Thyroid gland (tissue), 4 donors: ENCODE results near the gene OTOP3. TPM values are rescaled to one million over a fixed set of nuclear protein-coding genes. Genes with fewer than 3 reads are reported as not detected.
A peak's percentile ranks its signal among the peaks of the same experiment; 100 is the strongest.

Experiments used
- DNase-seq, 2 donors: peaks; one replicate each; pipeline ENCODE4 v3.0.0-alpha.2; 2019
- H3K27ac ChIP-seq, 3 donors: fragments of 200-600 bp; sonication (generic); 1 replicate in 2 of 3; 2 replicates in 1 of 3; pipeline ENCODE4 v1.5.1; 2016 to 2019; ENCODE audit warnings: mild to moderate bottlenecking in 1 of 3, moderate library complexity in 1 of 3
- H3K27me3 ChIP-seq: fragments of 200-600 bp; sonication (generic); one replicate; pipeline ENCODE4 v1.5.1; 2019
- H3K36me3 ChIP-seq, 2 donors: fragments of 200-600 bp; sonication (generic); one replicate each; pipeline ENCODE4 v1.5.1; 2016 to 2019
- H3K4me1 ChIP-seq, 2 donors: fragments of 200-600 bp; sonication (generic); one replicate each; pipeline ENCODE4 v1.5.1; 2017 to 2019
- H3K4me3 ChIP-seq, 3 donors: fragments of 200-600 bp; sonication (generic); replicated peaks in 1 of 3; 1 replicate in 2 of 3; 2 replicates in 1 of 3; pipeline ENCODE4 v1.5.1; 2016; ENCODE audit warnings: mild to moderate bottlenecking in 1 of 3
- H3K9me3 ChIP-seq: fragments of 200-600 bp; sonication (generic); one replicate; pipeline ENCODE4 v1.5.1; 2017
- CTCF ChIP-seq, 6 experiments: fragments of 200-600 bp in 3 of 6; fragments of 450-650 bp in 3 of 6; sonication (generic) in 3 of 6; IDR thresholded peaks; one replicate each; pipeline ENCODE4 v1.5.1; 2016 to 2019; ENCODE audit warnings: antibody characterized with exemption in 6 of 6, mild to moderate bottlenecking in 2 of 6, inconsistent platforms in 1 of 6, moderate library complexity in 1 of 6
- POLR2A ChIP-seq, 2 donors: fragments of 450-650 bp; IDR thresholded peaks; one replicate each; pipeline ENCODE4 v1.6.1; 2017; ENCODE audit warnings: antibody characterized with exemption in 2 of 2, mild to moderate bottlenecking in 2 of 2, moderate library complexity in 1 of 2
- WGBS, 2 donors: methylation state at CpG; one replicate each; pipeline ENCODE4 v1.1.5; 2017; 5-methylcytosine and 5-hydroxymethylcytosine counted together
- intact Hi-C: fragments of 100-400 bp; cut with DNase I; formaldehyde crosslinking; loops from one replicate; pipeline ENCODE4 v1.15.1; 2023
- total RNA-seq, 4 donors: library from RNA; depleted of rRNA; stranded (reverse); fragments of >200 nt; gene quantifications; one replicate each; pipeline ENCODE4 v1.2.3, GENCODE V29; 2016

Gene OTOP3
- total RNA-seq, 4 donors from 2014 or later, result not detected

- Histone ChIP-seq H3K27ac (no peak overlapping the region), H3K4me3 (no peak overlapping the region), H3K27me3 (no peaks in the 10 kb centered on the region), H3K36me3 (no peaks in the 10 kb centered on the region), H3K4me1 (no peaks in the 10 kb centered on the region), H3K9me3 (no peaks in the 10 kb centered on the region)
- intact Hi-C loops, result no loop called here
- TF ChIP-seq CTCF (IDR thresholded peaks at IDR 0.05), result no peak
- no peak for TF ChIP-seq POLR2A (IDR thresholded peaks at IDR 0.05)
- 88 to 94% methylated on average over 5 to 15 of the region's 15 CpGs for WGBS, 2 donors
- DNase-seq, result no peak
These were observed 18.4 kb downstream of the OTOP3 start for GRCh38 chr17:74954115-74954514.

- no peaks in the 10 kb centered on the region for H3K4me1 ChIP-seq
- no peak overlapping the region for H3K4me3 ChIP-seq
- 76 to 77% methylated on average over 13 of the region's 13 CpGs for WGBS, 2 donors
- TF ChIP-seq POLR2A (IDR thresholded peaks at IDR 0.05) (no peak), CTCF (IDR thresholded peaks at IDR 0.05) (no peak)
- no peaks in the 10 kb centered on the region for H3K9me3 ChIP-seq
- H3K27me3 ChIP-seq, result no peaks in the 10 kb centered on the region
- no peaks in the 10 kb centered on the region for H3K36me3 ChIP-seq
- no peak for DNase-seq
- intact Hi-C loops, result loop anchor here (5.0 kb wide), 1 partner anchor 208 kb away; the partner anchor contains the start of gene NHERF1
- H3K27ac ChIP-seq, result no peak overlapping the region
These were observed 19.1 kb downstream of the OTOP3 start for GRCh38 chr17:74954665-74955421.

- no peak for TF ChIP-seq CTCF (IDR thresholded peaks at IDR 0.05)
- TF ChIP-seq POLR2A (IDR thresholded peaks at IDR 0.05), result no peak
- WGBS, 2 donors, result 85 to 91% methylated on average over 3 to 4 of the region's 4 CpGs
- H3K27ac ChIP-seq, result no peak overlapping the region
- H3K27me3 ChIP-seq, result no peaks in the 10 kb centered on the region
- intact Hi-C loops, result loop anchor here (5.0 kb wide), 1 partner anchor 209 kb away; the partner anchor contains the start of gene NHERF1
- no peak overlapping the region for H3K4me3 ChIP-seq
- H3K36me3 ChIP-seq, result no peaks in the 10 kb centered on the region
- DNase-seq, result no peak
- H3K4me1 ChIP-seq, result no peaks in the 10 kb centered on the region
- H3K9me3 ChIP-seq, result no peaks in the 10 kb centered on the region
These were observed 20.4 kb downstream of the OTOP3 start for GRCh38 chr17:74956093-74956492.

GRCh38 chr17:74957935-74958740, 22.4 kb downstream of the OTOP3 start:
- no peak overlapping the region for H3K4me3 ChIP-seq

More at GRCh38 chr17:74957935-74958740, 22.4 kb downstream of the OTOP3 start:
- intact Hi-C loops, result loop anchor here (5.0 kb wide), 1 partner anchor 211 kb away; the partner anchor contains the start of gene NHERF1
- no peaks in the 10 kb centered on the region for H3K9me3 ChIP-seq
- H3K27me3 ChIP-seq, result no peaks in the 10 kb centered on the region
- TF ChIP-seq CTCF (IDR thresholded peaks at IDR 0.05) (peak; percentile 82 to 93 (median 86)), POLR2A (IDR thresholded peaks at IDR 0.05) (no peak)
- no peaks in the 10 kb centered on the region for H3K36me3 ChIP-seq
- peaks cover 0 to 3% of the 10 kb centered on the region in 2 donors for H3K4me1 ChIP-seq
- DNase-seq, result peak; percentile 69 to 72
- H3K27ac ChIP-seq, result no peak overlapping the region
- WGBS, 2 donors, result 37 to 50% methylated on average over 13 to 29 of the region's 33 CpGs
